Measurements from ENCODE around the gene ITGA4. TPM values are rescaled to one million over a fixed set of nuclear protein-coding genes. Genes with fewer than 3 reads are reported as not detected.

ITGA4 gene
- total RNA-seq, 4 donors from 2014 or later, result 7.7 to 28.7 (median 12.2) TPM

DNA sequence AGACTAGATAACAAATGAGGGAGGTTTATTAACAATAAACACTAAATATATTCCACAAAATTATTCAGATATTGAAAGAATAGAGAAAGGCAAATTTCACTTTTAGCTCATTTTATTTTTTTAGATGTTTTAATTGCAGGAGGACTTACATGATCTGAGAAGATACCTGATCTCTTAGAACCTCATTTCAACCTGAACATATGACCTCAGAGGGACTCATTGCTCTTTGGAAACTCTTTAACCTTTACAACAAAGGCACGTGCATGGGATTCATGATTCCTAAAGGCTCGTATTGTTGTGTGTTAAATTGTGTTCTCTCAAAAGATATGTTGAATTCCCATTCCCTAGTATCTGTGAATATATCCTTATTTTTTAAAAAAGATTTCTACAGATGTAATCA is 35.7 kb upstream of the ITGA4 start:
- TF ChIP-seq, protein P1, sequence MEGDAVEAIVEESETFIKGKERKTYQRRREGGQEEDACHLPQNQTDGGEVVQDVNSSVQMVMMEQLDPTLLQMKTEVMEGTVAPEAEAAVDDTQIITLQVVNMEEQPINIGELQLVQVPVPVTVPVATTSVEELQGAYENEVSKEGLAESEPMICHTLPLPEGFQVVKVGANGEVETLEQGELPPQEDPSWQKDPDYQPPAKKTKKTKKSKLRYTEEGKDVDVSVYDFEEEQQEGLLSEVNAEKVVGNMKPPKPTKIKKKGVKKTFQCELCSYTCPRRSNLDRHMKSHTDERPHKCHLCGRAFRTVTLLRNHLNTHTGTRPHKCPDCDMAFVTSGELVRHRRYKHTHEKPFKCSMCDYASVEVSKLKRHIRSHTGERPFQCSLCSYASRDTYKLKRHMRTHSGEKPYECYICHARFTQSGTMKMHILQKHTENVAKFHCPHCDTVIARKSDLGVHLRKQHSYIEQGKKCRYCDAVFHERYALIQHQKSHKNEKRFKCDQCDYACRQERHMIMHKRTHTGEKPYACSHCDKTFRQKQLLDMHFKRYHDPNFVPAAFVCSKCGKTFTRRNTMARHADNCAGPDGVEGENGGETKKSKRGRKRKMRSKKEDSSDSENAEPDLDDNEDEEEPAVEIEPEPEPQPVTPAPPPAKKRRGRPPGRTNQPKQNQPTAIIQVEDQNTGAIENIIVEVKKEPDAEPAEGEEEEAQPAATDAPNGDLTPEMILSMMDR (IDR thresholded peaks at IDR 0.05; ENCODE audit: low read depth), result no peak

DNA sequence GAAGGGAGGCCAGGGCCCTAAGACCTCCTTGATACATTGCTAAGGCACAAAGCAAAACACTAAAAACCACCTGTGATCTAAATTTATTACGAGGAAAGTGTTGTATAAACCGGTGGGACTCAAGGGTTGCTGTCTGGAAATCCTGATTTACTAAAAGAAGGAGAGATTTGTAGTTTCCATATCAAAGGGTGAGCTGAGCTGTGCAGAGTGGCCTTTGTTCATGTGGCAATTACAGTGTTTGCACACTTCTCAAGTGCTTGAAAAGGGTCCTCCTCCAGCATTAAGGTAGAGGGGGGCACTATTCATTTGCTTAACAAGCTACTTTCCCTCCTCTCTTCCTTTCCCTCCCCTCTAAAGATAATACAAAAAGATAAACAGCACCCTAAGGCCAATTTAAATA is 30.5 kb upstream of the ITGA4 start:
- TF ChIP-seq, protein P1 (IDR thresholded peaks at IDR 0.05; ENCODE audit: low read depth), result no peak

DNA sequence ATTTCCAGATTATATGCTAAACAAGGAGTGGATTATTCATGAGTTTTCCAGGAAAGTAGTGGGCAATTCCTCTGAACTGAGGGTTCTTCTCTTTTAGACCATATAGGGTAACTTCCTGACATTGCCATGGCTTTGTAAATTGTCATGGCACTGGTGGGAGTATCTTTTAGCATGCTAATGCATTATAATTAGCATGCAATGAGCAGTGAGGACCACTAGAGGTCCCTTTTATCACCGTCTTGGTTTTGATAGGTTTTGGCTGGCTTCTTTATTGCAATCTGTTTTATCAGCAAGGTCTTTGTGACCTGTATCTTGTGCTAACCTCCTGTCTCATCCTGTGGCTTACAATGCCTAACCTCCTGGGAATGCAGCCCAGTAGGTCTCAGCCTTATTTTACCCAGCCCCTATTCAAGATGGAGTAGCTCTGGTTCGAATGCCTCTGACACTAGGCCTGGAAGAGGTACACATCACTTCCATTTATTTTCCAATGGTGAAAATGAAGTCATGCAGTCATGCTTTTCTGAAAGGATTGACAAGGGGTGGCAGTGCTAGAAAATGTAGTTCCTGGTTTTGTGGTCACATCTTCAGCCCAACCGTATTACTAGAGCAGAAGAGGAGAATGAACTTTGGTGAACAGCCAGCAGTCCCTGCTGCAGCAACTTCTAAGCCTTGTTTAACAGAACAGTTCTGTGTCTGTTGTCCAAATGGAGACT is 26.6 kb upstream of the ITGA4 start:
- TF ChIP-seq, protein P1 (IDR thresholded peaks at IDR 0.05; ENCODE audit: low read depth), result no peak

DNA sequence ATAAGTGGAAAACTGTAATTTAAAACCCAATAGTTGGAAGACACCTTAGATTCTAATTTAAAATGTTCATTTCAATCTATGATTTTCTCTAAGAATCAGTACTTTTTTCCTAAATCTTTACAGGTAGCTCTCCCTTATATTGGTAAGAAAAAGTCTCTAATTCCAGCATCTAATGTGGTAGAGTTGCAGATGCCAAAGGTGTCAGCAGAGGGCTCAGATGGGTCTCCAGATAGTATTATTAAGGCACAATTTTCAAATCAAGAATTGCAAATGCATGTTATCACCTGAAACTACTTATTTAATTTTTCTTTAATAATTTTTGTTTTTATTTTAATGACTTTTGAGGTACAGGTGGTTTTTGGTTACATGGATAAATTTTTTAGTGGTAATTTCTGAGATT is 25.5 kb upstream of the ITGA4 start:
- TF ChIP-seq, protein P1 (IDR thresholded peaks at IDR 0.05; ENCODE audit: low read depth), result no peak

DNA sequence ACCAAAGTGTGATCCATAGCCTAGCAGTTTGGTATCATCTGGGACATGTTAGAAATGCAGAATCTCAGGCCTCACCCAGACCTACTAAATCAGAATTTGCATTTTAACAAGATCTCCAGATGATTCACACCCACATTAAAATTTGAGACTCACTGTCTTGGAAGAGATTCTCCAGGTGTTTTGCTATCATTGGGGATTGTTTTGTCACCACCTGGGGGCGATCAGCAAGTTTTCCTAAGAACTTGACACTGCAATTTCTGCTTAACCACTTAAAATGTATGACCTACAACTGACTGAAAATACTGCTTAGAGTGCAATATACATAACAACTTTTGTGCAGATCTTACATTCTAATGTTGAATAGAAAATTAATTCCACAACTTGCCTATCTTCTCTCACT is 18.9 kb upstream of the ITGA4 start:
- TF ChIP-seq, protein P1 (IDR thresholded peaks at IDR 0.05; ENCODE audit: low read depth), result no peak

DNA sequence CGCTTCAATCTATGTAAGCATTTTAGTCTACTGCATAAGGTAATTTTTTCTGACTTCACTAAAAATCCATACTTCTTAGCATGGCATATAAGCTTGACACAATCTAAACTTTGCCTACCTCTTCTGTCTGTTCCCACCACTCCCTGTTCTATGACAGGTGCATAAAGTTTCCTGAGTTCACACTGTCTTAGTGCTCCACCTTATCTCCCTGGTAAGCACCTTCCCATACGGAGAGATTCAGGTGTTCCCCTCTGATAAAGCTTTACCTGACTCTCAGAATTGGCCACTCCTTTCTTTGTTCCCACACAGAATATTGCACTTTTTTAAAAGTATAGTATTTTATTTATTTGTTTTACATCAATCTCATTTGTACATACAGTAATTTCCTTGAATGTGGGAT is 16.8 kb upstream of the ITGA4 start:
- TF ChIP-seq, protein P1 (IDR thresholded peaks at IDR 0.05; ENCODE audit: low read depth), result no peak

DNA sequence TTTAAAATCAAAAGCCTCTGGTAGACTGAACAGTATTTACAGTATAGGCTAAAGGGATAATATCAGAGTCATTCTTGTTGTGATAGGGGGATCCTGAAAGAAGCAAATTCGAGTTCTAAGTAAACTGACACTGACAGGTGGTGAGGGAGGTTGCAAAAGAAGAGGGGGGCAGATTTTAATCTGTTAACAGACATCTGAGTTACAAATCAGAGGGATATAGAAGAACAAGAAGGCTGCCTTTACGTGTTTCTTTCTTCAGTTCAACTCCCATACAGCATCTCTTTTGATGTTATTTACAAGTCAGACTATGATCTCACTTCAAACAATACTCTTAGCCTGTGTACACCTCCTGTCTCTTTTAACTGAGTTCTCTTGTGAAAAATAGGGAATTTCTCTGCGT is 16.3 kb upstream of the ITGA4 start:
- TF ChIP-seq, protein P1 (IDR thresholded peaks at IDR 0.05; ENCODE audit: low read depth), result no peak

Data from subcutaneous adipose tissue (tissue), 4 donors.